DMS53 (cell line): Measurements from ENCODE around the gene HSPA1A.
A peak's percentile ranks its signal among the peaks of the same experiment; 100 is the strongest.
"Not testable (repeated sequence)": the region's sequence is repeated elsewhere in the genome, so short reads cannot be mapped to it uniquely, and the experiment has no call there.

Source experiments
- DNase-seq: peaks from one replicate; lab custom pipeline; 2025; lab: John Stamatoyannopoulos, UW

The HSPA1A gene

GRCh38 chr6:31781244-31782125, 33.9 kb upstream of the HSPA1A start:
- no peak for DNase-seq

DNA sequence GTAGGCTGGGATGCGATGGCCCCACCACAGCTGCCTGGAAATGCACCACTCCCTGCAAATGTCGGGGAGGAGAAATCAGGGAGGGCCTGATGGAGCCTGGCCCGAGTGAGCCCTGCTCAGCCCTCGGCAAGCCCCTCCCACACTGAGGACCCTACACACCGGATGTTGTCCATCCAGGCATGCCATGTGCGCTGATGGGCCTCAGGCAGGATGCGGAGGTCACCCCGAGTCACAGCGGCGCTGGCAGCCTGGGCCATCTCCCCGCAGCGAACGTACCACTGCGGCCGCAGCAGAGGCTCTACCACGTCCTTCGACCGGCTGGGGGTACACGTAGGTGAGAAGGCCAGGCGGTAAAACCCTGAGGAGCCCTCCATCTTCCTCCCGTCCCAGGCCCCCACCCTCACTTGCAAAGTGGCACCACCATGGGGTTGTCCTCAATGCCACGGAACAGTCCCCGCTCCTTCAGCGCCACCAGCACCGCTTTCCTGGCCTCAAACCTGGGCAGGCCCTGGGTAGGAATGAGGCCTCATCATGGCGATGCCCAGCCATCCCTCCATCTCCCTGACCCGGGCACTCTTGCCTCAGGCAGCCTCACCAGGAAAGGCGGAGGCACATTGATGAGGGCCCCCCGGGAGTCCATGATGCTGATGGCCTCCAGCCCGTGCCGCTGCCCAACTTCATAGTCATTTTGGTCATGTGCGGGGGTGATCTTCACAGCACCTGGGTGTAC, 33.1 kb upstream of the HSPA1A start:
- DNase-seq, result no peak

DNA sequence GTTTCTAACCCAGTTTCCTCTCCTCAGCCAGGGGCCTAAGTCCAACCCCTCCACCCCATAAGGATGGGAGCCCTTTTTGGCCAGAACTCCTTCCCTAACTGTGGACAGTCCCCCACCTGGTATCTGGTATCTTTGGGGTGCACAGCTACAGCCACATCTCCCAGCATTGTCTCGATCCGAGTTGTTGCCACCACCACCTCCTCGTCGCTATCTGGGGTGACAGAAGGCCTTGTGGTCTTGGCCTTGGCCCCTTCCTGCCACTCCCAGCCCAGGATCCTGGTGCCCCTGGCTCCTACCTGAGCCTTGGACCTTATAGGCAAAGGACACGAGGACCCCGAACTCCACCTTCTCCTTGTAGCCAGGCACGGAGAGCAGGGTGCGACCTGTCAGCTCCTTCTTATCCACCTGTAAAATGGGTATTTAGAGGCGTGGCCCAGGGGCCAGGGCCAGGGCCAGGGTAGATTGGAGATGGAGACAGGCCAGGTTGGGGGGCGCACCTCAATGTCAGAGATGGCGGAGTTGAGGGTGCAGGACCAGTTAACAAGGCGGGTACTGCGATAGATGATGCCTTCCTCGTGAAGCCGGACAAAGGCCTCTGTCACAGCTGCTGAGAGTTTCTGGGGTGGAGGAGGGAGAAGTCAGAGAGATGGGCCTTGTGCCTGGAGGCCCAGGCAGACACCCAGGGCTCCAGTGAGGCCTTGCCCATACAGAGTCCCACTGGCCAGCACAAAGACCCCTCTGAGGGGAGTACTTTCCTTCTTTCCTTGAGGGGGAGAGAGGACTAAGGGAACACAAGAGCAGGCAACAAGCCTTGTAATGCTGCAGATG, 31.0 kb upstream of the HSPA1A start:
- no peak for DNase-seq

DNA sequence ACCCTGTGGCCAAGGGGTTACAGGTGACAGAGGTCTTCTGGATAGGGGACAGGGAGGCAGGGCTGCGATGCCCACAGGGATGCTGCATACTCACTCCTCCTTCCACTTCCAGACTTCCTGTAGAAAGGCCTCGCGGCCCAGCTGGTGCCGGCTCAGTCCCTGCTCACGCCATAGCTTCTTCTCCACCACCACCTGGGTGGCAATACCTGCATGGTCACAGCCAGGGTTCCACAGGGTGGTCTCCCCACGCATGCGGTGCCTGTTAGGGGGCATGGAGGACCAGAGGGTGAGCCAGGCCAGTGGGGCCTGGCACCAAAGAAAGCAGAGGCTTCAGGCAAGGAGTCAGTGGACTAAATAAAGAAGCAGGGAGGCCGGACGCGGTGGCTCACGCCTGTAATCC, 29.9 kb upstream of the HSPA1A start:
- DNase-seq, result no peak

DNA sequence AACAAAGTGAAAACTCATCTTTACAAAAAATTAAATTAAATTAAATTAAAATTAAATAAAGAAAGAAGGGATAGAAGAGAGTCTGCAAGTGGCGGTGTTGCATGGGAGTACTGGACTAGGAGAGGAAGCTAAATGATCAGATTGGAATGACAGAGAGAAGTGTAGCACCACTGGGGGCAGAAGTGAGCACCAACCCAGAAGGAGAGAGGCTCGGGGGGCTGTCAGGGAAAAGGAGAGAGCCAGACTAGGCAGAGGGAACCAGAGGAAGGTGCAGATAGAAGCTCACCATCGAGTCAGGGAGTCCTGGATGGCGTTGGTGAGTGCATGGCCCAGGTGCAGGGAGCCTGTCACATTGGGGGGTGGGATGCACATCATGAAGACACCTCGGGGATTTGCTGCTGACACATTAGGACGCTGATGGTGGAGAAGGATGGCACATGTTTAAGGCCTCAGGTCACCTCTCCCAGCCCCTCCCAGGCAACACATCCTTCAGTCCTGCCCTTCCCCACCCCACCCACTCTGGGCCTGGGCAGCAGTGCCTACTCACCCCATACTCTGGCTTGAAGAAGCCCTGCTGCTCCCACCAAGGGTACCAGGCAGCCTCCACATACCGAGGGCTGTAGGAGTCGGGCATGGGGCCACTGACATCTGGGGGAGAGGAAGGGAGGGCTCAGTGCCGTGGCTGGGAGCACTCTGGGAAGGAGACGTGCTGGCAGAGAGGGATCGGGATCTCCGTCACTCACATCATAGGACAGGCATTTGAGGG, 23.8 kb upstream of the HSPA1A start:
- DNase-seq, result peak; percentile 65

DNA sequence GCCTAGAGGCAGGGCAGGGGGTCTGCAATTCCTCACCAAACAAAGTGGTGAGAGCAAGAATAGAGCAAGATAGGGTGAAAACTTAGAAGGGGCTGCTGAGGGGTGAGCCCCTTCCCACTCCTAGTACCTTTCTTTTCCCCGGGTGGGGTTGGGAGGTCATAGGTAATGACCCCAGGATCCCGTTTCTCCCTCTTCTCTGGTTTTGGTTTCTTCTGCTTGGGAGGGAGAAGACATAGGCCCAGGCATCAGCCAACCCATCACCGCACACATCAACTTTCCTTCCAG, 23.3 kb upstream of the HSPA1A start:
- DNase-seq, result no peak

GRCh38 chr6:31792761-31793171, 22.6 kb upstream of the HSPA1A start:
- no peak for DNase-seq

- not testable (repeated sequence) for DNase-seq
Measured at GRCh38 chr6:31793927-31794245, 21.5 kb upstream of the HSPA1A start.

DNA sequence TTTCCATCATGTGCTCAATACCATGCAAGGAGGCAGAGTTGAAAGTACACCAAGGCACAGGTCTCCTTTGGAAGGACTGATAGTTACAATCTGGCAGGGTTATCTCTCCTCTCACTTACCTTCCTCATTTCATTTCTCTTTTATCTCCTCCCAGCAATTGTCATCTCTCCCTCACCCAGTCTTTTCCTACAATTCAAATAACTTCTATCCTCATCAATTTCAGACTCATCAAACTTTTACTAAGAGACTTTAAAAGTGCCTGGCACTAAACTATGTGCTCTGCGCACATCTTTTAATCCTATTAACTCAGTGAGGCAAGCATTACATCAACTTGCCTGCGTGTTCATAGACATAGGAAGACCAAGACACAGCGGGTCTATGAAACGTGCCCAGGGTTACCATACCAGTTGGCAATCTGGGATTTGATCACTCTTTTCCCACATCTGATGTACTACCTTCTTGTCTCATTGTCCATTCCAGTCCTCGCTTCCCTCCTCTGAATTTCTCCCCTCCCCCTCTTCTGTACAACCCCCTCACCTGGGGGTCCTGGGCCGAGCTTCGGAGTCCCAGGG, 21.0 kb upstream of the HSPA1A start:
- peak; percentile 56 for DNase-seq

- no peak for DNase-seq
Measured at GRCh38 chr6:31794866-31795615, 20.3 kb upstream of the HSPA1A start.

DNA sequence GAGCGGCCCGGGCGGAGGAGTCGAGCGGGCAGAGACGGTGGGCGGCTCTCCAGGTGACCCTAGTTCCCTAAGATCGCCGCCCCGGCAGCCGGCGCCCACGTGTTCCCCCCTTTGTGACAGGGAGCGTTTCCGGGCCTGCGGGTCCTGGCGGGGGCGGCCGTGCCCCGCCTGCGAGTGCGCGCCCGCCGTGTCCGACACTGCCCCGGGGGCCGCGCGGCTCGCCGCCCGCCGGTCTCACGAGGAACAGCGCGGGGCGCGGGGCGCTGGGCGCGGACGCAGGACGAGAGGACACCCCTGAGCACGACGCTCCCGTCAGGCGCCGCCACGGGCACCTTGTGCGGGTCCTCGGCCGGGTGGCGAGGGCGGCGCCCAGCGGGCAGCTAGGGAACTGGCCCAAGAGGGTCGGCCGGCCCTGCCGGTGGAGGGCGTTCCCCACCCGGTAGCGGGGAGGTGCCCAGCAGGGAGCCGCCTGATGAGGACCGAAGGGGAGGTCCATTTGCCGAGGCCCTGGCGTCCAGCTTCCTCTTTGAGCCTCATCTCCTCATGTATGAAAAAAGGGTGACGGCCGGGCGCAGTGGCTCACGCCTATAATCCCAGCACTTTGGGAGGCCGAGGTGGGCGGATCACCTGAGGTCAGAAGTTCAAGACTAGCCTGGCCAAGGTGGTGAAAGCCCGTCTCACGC, 19.6 kb upstream of the HSPA1A start, which contains the start of gene VARS1:
TSS of gene VARS1 (minus strand) at position 137 of the 683 bp plus-strand sequence. CDS start 535 bp downstream, outside the sequence.
- peak; percentile 98 for DNase-seq

DNA sequence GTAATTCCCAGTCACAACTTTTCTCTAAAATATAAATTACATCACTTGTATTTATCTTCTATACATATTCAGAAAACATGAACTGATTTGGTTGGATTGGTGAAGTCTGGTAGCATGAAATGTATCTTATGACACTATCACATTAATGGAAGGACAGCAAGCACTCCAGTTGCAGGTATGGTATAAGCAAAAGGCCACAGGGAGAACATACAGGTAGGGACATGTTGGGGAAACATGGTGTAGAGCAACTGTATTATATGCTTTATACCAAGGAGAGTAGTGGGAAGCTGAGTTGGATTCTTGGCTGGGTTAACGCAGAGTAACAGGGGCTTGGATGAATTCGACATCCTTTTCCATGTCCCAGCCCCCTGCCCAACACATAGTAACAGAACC, 18.4 kb upstream of the HSPA1A start:
- DNase-seq, result no peak

DNA sequence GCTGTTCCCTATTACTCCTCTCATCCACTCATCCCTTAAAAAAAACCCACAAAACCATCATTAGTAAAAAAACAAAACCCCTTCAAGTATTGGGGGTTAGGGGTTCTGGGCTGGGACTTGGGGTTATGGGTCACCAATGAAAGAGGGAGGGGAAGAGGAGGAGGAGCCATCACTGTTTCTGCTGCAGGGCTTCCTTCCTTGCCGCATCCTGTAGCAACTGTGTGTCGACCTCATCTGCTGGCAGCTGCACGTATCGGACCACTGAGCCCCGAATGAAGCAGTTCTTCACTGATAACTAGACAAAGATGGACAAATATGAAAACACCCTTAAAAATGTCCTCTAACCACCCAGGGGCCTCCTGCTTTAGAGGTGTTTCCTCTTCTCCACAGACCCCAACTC, 17.8 kb upstream of the HSPA1A start:
- DNase-seq, result no peak

DNA sequence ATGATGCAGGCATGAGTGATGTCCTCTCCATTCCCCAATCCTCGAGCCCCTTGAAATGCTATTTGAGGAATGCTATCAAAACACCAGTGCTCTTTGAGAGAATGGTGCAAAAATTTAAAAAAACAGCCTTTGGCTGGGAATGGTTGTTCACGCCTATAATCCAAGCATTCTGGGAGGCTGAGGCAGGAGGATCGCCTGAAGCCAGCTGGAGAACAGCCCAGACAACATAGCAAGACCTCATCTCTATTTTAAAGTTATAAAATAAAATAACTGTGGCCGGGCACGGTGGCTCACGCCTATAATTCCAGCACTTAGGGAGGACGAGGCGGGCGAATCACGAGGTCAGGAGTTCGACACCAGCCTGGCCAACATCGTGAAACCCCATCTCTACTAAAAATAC, 15.6 kb upstream of the HSPA1A start:
- DNase-seq, result no peak

- DNase-seq, result not testable (repeated sequence)
Measured at GRCh38 chr6:31801031-31801927, 14.1 kb upstream of the HSPA1A start.

DNA sequence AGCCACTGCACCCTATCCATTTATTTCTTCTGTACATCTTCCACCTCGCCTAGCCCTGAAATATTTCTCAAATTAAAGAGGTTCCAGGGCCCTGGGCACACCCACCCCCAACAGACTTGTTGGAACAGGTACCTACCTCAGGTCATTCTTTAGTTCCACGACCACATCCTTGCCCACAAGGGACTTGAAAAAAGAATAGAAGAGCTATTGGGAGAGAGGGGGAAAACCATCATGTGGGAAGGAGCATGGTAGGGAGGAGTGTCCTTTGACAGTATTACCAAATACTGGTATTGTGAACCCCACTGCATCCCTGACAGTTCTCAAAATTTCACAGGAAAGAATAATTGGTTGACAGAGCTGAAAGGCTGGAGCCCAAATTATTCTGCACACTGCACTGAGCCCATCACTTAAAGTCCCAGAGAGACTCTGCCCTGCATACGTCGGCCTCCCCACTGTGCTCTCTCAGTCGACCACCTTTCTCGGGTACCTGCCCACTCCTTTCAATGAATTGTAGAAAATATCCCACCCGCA, 9.3 kb upstream of the HSPA1A start:
- no peak for DNase-seq

DNA sequence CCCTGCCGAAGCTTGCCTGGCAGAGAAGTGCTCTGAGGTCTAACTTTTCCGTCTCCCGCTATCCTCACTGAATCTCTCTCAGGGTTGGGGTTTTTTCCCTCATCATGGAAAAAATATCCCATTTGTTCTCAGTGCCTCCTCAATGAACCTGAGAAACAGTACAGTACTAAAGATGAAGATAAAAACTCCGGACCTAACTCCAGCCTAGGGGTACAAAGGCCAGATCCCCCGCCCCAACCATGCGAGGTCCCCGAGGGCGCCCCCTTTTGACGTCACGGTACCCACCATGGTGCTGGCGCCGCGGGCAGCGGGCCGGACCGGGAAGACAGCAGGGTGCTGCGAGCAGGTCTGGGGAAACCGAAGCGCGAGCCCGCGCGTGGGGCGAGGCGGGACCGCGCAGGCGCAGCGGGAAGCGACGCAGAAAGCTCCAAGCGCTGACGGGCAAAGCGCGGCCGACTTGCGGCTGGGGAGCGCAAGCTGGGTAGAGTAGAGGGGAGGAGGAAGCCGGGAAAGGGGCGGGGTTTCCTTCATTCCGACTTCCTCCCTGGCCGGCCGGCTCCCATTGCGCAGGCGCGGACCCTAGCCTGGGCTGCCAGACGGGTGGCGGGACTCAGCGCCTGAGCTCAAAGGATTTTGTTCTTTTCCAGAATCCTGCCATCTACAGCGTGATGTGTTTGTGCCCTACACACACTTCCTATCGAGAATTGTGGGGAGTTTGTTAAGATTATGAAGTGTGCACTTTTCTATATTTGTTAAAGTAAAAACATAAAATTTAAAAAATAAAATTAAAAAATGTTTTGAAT, 8.7 kb upstream of the HSPA1A start, which contains the start of gene LSM2:
TSS of gene LSM2 (minus strand) at position 497 of the 803 bp plus-strand sequence. CDS start at position 288, 209 bp downstream.
- DNase-seq, result peak; percentile 98

GRCh38 chr6:31808599-31808998, 6.7 kb upstream of the HSPA1A start:
- not testable (repeated sequence) for DNase-seq
